ENCODE measurements around the gene CDS2. TPM values are rescaled to one million over a fixed set of nuclear protein-coding genes. Genes with fewer than 3 reads are reported as not detected.

CDS2 gene
- total and polyA plus RNA-seq, 2 experiments from 2014 or later = 16.8 to 40.8 TPM

- DNase-seq (ENCODE audit: low spot score) = no peak
- Histone ChIP-seq H2AFZ (no peak overlapping the region), H3K4me2 (no peak overlapping the region), H3K9me2 (ENCODE audit: insufficient read depth) (no peaks in the 10 kb centered on the region), H3K27me3 (ENCODE audit: insufficient read depth) (no peaks in the 10 kb centered on the region), H4K20me1 (replicated peaks; ENCODE audit: insufficient read depth) (no peaks in the 10 kb centered on the region), H3K79me2 (replicated peaks; ENCODE audit: insufficient read depth) (no peaks in the 10 kb centered on the region), H3F3A (replicated peaks; ENCODE audit: low read depth) (no peaks in the 10 kb centered on the region), H3K4me1 (ENCODE audit: insufficient read depth) (no peaks in the 10 kb centered on the region), H3K4me3 (no peak overlapping the region), H3K36me3 (ENCODE audit: insufficient read depth) (no peaks in the 10 kb centered on the region), H3K27ac (ENCODE audit: low read depth) (no peak overlapping the region)
- Mint-ChIP-seq H3K4me3 (no peak overlapping the region), H3K27me3 (ENCODE audit: insufficient read depth, low read depth, poor library complexity) (no peaks in the 10 kb centered on the region), H3K27ac (no peak overlapping the region), H3K36me3 (ENCODE audit: low read depth) (no peaks in the 10 kb centered on the region), H3K4me1 (no peaks in the 10 kb centered on the region), H3K9me3 (no peaks in the 10 kb centered on the region; the same call in 2 of the 3 replicates)
- no peak for ATAC-seq
- TF ChIP-seq NANOG (IDR thresholded peaks at IDR 0.05; ENCODE audit: borderline replicate concordance) = no peak
- TF ChIP-seq REST (IDR thresholded peaks at IDR 0.05; ENCODE audit: unreplicated experiment) = no peak
- no peak for TF ChIP-seq EZH2phosphoT487 (IDR thresholded peaks at IDR 0.05; ENCODE audit: unreplicated experiment)
- TF ChIP-seq EZH2 (IDR thresholded peaks at IDR 0.05; ENCODE audit: low read depth, unreplicated experiment) = no peak
- TF ChIP-seq JUNB (IDR thresholded peaks at IDR 0.05; ENCODE audit: unreplicated experiment) = no peak
- no peak for TF ChIP-seq POLR2AphosphoS5 (IDR thresholded peaks at IDR 0.05; ENCODE audit: low read depth)
Measured at GRCh38 chr20:5234158-5234557, 107.3 kb downstream of the CDS2 start.

GRCh38 chr20:5234978-5235377, 108.2 kb downstream of the CDS2 start:
- Histone ChIP-seq H2AFZ (no peak overlapping the region), H3K4me3 (no peak overlapping the region), H3K36me3 (ENCODE audit: insufficient read depth) (no peaks in the 10 kb centered on the region), H3K4me1 (ENCODE audit: insufficient read depth) (no peaks in the 10 kb centered on the region), H3F3A (replicated peaks; ENCODE audit: low read depth) (no peaks in the 10 kb centered on the region), H3K79me2 (replicated peaks; ENCODE audit: insufficient read depth) (no peaks in the 10 kb centered on the region), H3K27me3 (ENCODE audit: insufficient read depth) (no peaks in the 10 kb centered on the region), H3K4me2 (no peak overlapping the region), H3K27ac (ENCODE audit: low read depth) (no peak overlapping the region), H3K9me2 (ENCODE audit: insufficient read depth) (no peaks in the 10 kb centered on the region), H4K20me1 (replicated peaks; ENCODE audit: insufficient read depth) (no peaks in the 10 kb centered on the region)
- DNase-seq (ENCODE audit: low spot score) = no peak
- no peaks in the 10 kb centered on the region; the same call in 2 of the 3 replicates for H3K9me3 Mint-ChIP-seq
- no peaks in the 10 kb centered on the region for H3K27me3 Mint-ChIP-seq (ENCODE audit: insufficient read depth, low read depth, poor library complexity)
- no peak for ATAC-seq
- no peaks in the 10 kb centered on the region for H3K4me1 Mint-ChIP-seq
- H3K27ac Mint-ChIP-seq = no peak overlapping the region
- no peaks in the 10 kb centered on the region for H3K36me3 Mint-ChIP-seq (ENCODE audit: low read depth)
- H3K4me3 Mint-ChIP-seq = no peak overlapping the region
- TF ChIP-seq EZH2phosphoT487 (IDR thresholded peaks at IDR 0.05; ENCODE audit: unreplicated experiment) = no peak
- TF ChIP-seq REST (IDR thresholded peaks at IDR 0.05; ENCODE audit: unreplicated experiment) = no peak
- TF ChIP-seq ZNF114 (CRISPR knock-in tag; IDR thresholded peaks at IDR 0.05) = no peak
- TF ChIP-seq CTCF (conservative IDR thresholded peaks at IDR 0.05; ENCODE audit: low read depth in 2 of 2) = no peak
